H1 (cell line): Measurements from ENCODE around the gene HOMER2. TPM values are rescaled to one million over a fixed set of nuclear protein-coding genes. Genes with fewer than 3 reads are reported as not detected.

ENCODE experiments used
- CTCF ChIA-PET: fragments of 300-600 bp; sonication (Branson Sonifier 250); formaldehyde crosslinking; loops from one replicate; lab custom pipeline; 2021; ENCODE audit not compliant: partially characterized antibody; lab: Charles Lee
- POLR2A ChIA-PET: fragments of 300-600 bp; sonication (Branson Sonifier 250); formaldehyde crosslinking; loops from one replicate; lab custom pipeline; 2021; ENCODE audit warnings: inconsistent platforms; ENCODE audit not compliant: partially characterized antibody; lab: Charles Lee
- DNase-seq, 2 experiments: peaks; one replicate each; pipeline versions ENCODE4 v3.0.0 to v3.0.0-alpha.2; 2010 to 2022; ENCODE audit warnings: low spot score in 2 of 2, low read depth in 1 of 2, mixed read lengths in 1 of 2
- FAIRE-seq: peaks from 2 replicates; lab custom pipeline; 2011; peaks lifted over from hg19 to GRCh38; lab: Jason Lieb, UNC
- H2AFZ ChIP-seq: 2 replicates; pipeline ENCODE4 v1.8.1; 2012; ENCODE audit warnings: low read length, inconsistent platforms
- H2AK5ac ChIP-seq: 2 replicates; pipeline ENCODE4 v1.6.1; 2013; ENCODE audit warnings: low read depth, low read length
- H2BK120ac ChIP-seq: replicated peaks from 2 replicates; pipeline ENCODE3; 2013; ENCODE audit warnings: low read depth, low read length, inconsistent platforms
- H2BK12ac ChIP-seq: 2 replicates; pipeline ENCODE4 v1.6.1; 2013; ENCODE audit warnings: low read depth, low read length
- H2BK15ac ChIP-seq: 2 replicates; pipeline ENCODE4 v1.6.1; 2013; ENCODE audit warnings: low read length
- H2BK20ac ChIP-seq: 2 replicates; pipeline ENCODE4 v1.6.1; 2013; ENCODE audit warnings: low read length
- H2BK5ac ChIP-seq: 2 replicates; pipeline ENCODE4 v1.6.1; 2013; ENCODE audit warnings: low read depth, low read length
- H3K14ac ChIP-seq: 2 replicates; pipeline ENCODE4 v1.6.1; 2013; ENCODE audit warnings: inconsistent platforms; ENCODE audit not compliant: insufficient read length
- H3K18ac ChIP-seq: 2 replicates; pipeline ENCODE4 v1.6.1; 2013; ENCODE audit warnings: low read length; ENCODE audit errors: extremely low read depth
- H3K23ac ChIP-seq: 2 replicates; pipeline ENCODE4 v1.6.1; 2013; ENCODE audit warnings: inconsistent platforms; ENCODE audit not compliant: insufficient read length
- H3K23me2 ChIP-seq: 2 replicates; pipeline ENCODE4 v1.6.1; 2013; ENCODE audit warnings: low read depth, low read length
- H3K27ac ChIP-seq: 2 replicates; pipeline ENCODE4 v1.6.1; 2011; ENCODE audit warnings: low read depth, low read length, inconsistent platforms
- H3K27me3 ChIP-seq, 4 experiments: replicated peaks in 1 of 4; 1 replicate in 1 of 4; 2 replicates in 3 of 4; pipeline versions ENCODE4 v1.6.1 to v1.8.1; 2011 to 2013; ENCODE audit warnings: low read length in 3 of 4, mild to moderate bottlenecking in 3 of 4, inconsistent platforms in 2 of 4, mixed read lengths in 2 of 4, moderate library complexity in 1 of 4; ENCODE audit not compliant: control insufficient read depth in 3 of 4, insufficient read depth in 3 of 4; ENCODE audit errors: extremely low read depth in 1 of 4
- H3K36me3 ChIP-seq, 4 experiments: 2 replicates each; pipeline versions ENCODE4 v1.6.1 to v1.8.1; 2011 to 2013; ENCODE audit warnings: mild to moderate bottlenecking in 4 of 4, low read length in 3 of 4, moderate library complexity in 2 of 4, control low read depth in 1 of 4, inconsistent platforms in 1 of 4; ENCODE audit not compliant: insufficient read depth in 4 of 4, control insufficient read depth in 2 of 4
- H3K4ac ChIP-seq: replicated peaks from 2 replicates; pipeline ENCODE3; 2013; ENCODE audit warnings: low read length, low read depth, mixed read lengths, inconsistent platforms; ENCODE audit not compliant: insufficient read length
- H3K4me1 ChIP-seq, 4 experiments: replicated peaks in 1 of 4; 1 replicate in 1 of 4; 2 replicates in 3 of 4; pipeline versions ENCODE4 v1.6.1 to v1.8.1; 2011 to 2013; ENCODE audit warnings: low read length in 3 of 4, inconsistent platforms in 2 of 4, mixed read lengths in 1 of 4; ENCODE audit not compliant: insufficient read depth in 4 of 4, control insufficient read depth in 3 of 4
- H3K4me2 ChIP-seq, 2 experiments: 2 replicates each; pipeline versions ENCODE4 v1.6.1 to v1.8.1; 2011 to 2013; ENCODE audit warnings: low read depth in 2 of 2, low read length in 2 of 2, control low read depth in 1 of 2, inconsistent platforms in 1 of 2, mild to moderate bottlenecking in 1 of 2; ENCODE audit not compliant: insufficient read depth in 1 of 2
- H3K4me3 ChIP-seq, 4 experiments: fragments of 200-600, 300-600 bp in 1 of 4; sonication (generic), shearing (Covaris generic), sonication (Bioruptor Twin) in 1 of 4; 2 replicates each; pipeline versions ENCODE4 v1.5.1 to v1.8.1; 2011 to 2016; ENCODE audit warnings: low read length in 4 of 4, low read depth in 3 of 4, control low read depth in 2 of 4, inconsistent platforms in 2 of 4, mild to moderate bottlenecking in 2 of 4, mixed read lengths in 1 of 4, moderate library complexity in 1 of 4; ENCODE audit not compliant: insufficient read depth in 2 of 4; ENCODE audit errors: extremely low read depth in 1 of 4
- H3K56ac ChIP-seq: replicated peaks from 2 replicates; pipeline ENCODE3; 2013; ENCODE audit warnings: low read depth, mild to moderate bottlenecking, mixed read lengths, low read length, inconsistent platforms; ENCODE audit not compliant: insufficient read length
- H3K79me1 ChIP-seq: 2 replicates; pipeline ENCODE4 v1.6.1; 2013; ENCODE audit warnings: low read depth, low read length, control low read depth
- H3K79me2 ChIP-seq, 2 experiments: 2 replicates each; pipeline versions ENCODE4 v1.6.1 to v1.8.1; 2012 to 2013; ENCODE audit warnings: low read length in 2 of 2, mild to moderate bottlenecking in 2 of 2, inconsistent platforms in 1 of 2; ENCODE audit not compliant: insufficient read depth in 2 of 2, control insufficient read depth in 1 of 2
- H3K9ac ChIP-seq, 4 experiments: replicated peaks in 1 of 4; 1 replicate in 1 of 4; 2 replicates in 3 of 4; pipeline versions ENCODE4 v1.6.1 to v1.8.1; 2011 to 2013; ENCODE audit warnings: low read depth in 3 of 4, low read length in 3 of 4, control low read depth in 2 of 4, mild to moderate bottlenecking in 2 of 4, moderate library complexity in 2 of 4, inconsistent platforms in 1 of 4; ENCODE audit errors: extremely low read depth in 1 of 4
- H3K9me3 ChIP-seq, 2 experiments: 2 replicates each; pipeline versions ENCODE4 v1.6.1 to v1.8.1; 2012 to 2013; ENCODE audit warnings: mild to moderate bottlenecking in 2 of 2, moderate library complexity in 2 of 2, control low read depth in 1 of 2, inconsistent platforms in 1 of 2, low read depth in 1 of 2, low read length in 1 of 2, mixed read lengths in 1 of 2; ENCODE audit not compliant: insufficient read depth in 2 of 2
- H4K20me1 ChIP-seq, 2 experiments: replicated peaks in 1 of 2; 2 replicates each; pipeline versions ENCODE3 to v1.8.1; 2011 to 2013; ENCODE audit warnings: inconsistent platforms in 2 of 2, low read length in 2 of 2, mild to moderate bottlenecking in 1 of 2; ENCODE audit not compliant: insufficient read depth in 2 of 2, control insufficient read depth in 1 of 2
- H4K5ac ChIP-seq: 2 replicates; pipeline ENCODE4 v1.6.1; 2013; ENCODE audit warnings: low read length, low read depth, mixed read lengths, inconsistent platforms; ENCODE audit not compliant: insufficient read length
- H4K8ac ChIP-seq: 2 replicates; pipeline ENCODE4 v1.8.0; 2013; ENCODE audit warnings: mild to moderate bottlenecking, moderate library complexity, low read length, inconsistent platforms; ENCODE audit not compliant: insufficient read depth; ENCODE audit errors: extremely low read depth
- H4K91ac ChIP-seq: replicated peaks from 2 replicates; pipeline ENCODE3; 2013; ENCODE audit warnings: low read length, mixed read lengths, inconsistent platforms; ENCODE audit not compliant: insufficient read length
- CHD1 ChIP-seq: IDR thresholded peaks from 2 replicates; pipeline ENCODE4 v1.6.1; 2012; ENCODE audit warnings: low read depth, low read length, improper control_type of control experiment
- CREB1 ChIP-seq: IDR thresholded peaks from 2 replicates; pipeline ENCODE4 v1.6.1; 2012; ENCODE audit warnings: inconsistent platforms
- E2F6 ChIP-seq: IDR thresholded peaks from 2 replicates; pipeline ENCODE4 v1.6.1; 2012; ENCODE audit warnings: inconsistent platforms
- FOSL1 ChIP-seq: IDR thresholded peaks from 2 replicates; pipeline ENCODE4 v1.6.1; 2011; ENCODE audit warnings: mild to moderate bottlenecking, low read depth, low read length, moderate library complexity; ENCODE audit not compliant: insufficient read depth
- HDAC2 ChIP-seq, 2 experiments: fragments of 300-600 bp in 1 of 2; sonication (generic) in 1 of 2; IDR thresholded peaks; 2 replicates each; pipeline ENCODE4 v1.6.1; 2011 to 2012; ENCODE audit warnings: low read depth in 2 of 2, low read length in 2 of 2, mild to moderate bottlenecking in 2 of 2, moderate library complexity in 2 of 2, borderline replicate concordance in 1 of 2, inconsistent platforms in 1 of 2
- KDM5A ChIP-seq: fragments of 200-600 bp; IDR thresholded peaks from 2 replicates; pipeline ENCODE4 v1.7.1; 2012; ENCODE audit warnings: mild to moderate bottlenecking, low read length, inconsistent platforms, mixed read lengths
- RAD21 ChIP-seq, 2 experiments: IDR thresholded peaks in 1 of 2; conservative IDR thresholded peaks in 1 of 2; 2 replicates each; pipeline ENCODE4 v1.6.1; 2011; ENCODE audit warnings: low read depth in 2 of 2, low read length in 2 of 2, improper control_type of control experiment in 1 of 2, inconsistent platforms in 1 of 2, mild to moderate bottlenecking in 1 of 2, moderate library complexity in 1 of 2
- RFX5 ChIP-seq: IDR thresholded peaks from 2 replicates; pipeline ENCODE4 v1.6.1; 2011; ENCODE audit warnings: low read depth, low read length, improper control_type of control experiment, borderline replicate concordance
- RXRA ChIP-seq: IDR thresholded peaks from 2 replicates; pipeline ENCODE4 v1.6.1; 2011; ENCODE audit warnings: low read depth, mild to moderate bottlenecking, low read length, moderate library complexity; ENCODE audit not compliant: insufficient read depth
- SRF ChIP-seq: IDR thresholded peaks from 2 replicates; pipeline ENCODE4 v1.6.1; 2011; ENCODE audit warnings: mild to moderate bottlenecking, low read depth, low read length, moderate library complexity
- TAF7 ChIP-seq: optimal IDR thresholded peaks from 2 replicates; pipeline ENCODE3; 2011; ENCODE audit warnings: low read depth, mild to moderate bottlenecking, inconsistent platforms, low read length, moderate library complexity, borderline replicate concordance
- YY1 ChIP-seq: IDR thresholded peaks from 2 replicates; pipeline ENCODE4 v1.6.1; 2011; ENCODE audit warnings: low read depth, mild to moderate bottlenecking, low read length
- WGBS, 2 experiments: shearing (Covaris generic) in 1 of 2; methylation state at CpG; one replicate each; pipeline versions ENCODE4 v1.1.6 to v1.1.7; 2013 to 2015; ENCODE audit warnings: low lambda C conversion rate in 2 of 2, mixed read lengths in 2 of 2, inconsistent platforms in 1 of 2, low coverage in 1 of 2, missing lambda C conversion rate in 1 of 2; ENCODE audit not compliant: insufficient replicate concordance in 2 of 2, insufficient coverage in 1 of 2, insufficient read length in 1 of 2; ENCODE audit errors: extremely low coverage in 1 of 2, missing lambda C conversion rate in 1 of 2; 5-methylcytosine and 5-hydroxymethylcytosine counted together
- polyA plus RNA-seq, 7 experiments: library from polyadenylated mRNA; depleted of rRNA in 3 of 7; stranded (reverse) in 5 of 7; unstranded in 2 of 7; fragments of >200 nt in 5 of 7; fragments of 200-250 nt in 2 of 7; gene quantifications; 1 replicate in 5 of 7; 2 replicates in 1 of 7; 4 replicates in 1 of 7; pipeline versions ENCODE4 v1.2.1 to v1.2.3, GENCODE V29; 2011 to 2013; ENCODE audit warnings: missing spikeins in 2 of 7, mixed read lengths in 2 of 7
- total RNA-seq: library from RNA; stranded (reverse); fragmentation: NEBNext Ultra II Directional; extraction: Animal tissue kit (Norgen Biotek cat#: 25700); gene quantifications from 2 replicates; pipeline ENCODE4 v1.2.1, GENCODE V29; 2021

The HOMER2 gene
- total and polyA plus RNA-seq, 2 of the 8 experiments (the other 6 are each of a cell fraction or from before 2014, with no cell fraction given) = 12.5 to 27.6 TPM

- no peak for FAIRE-seq
- TF ChIP-seq RXRA = no peak
- no peak for TF ChIP-seq SRF
- no peak for TF ChIP-seq HDAC2 (IDR thresholded peaks at IDR 0.05; ENCODE audit: borderline replicate concordance in 1 of 2, low read depth in 2 of 2, low read length in 2 of 2)
- TF ChIP-seq RAD21 (IDR thresholded peaks at IDR 0.05 in 1 of 2, conservative IDR thresholded peaks at IDR 0.05 in 1 of 2; ENCODE audit: low read depth in 2 of 2, low read length in 2 of 2) = no peak
- TF ChIP-seq RFX5 = no peak
- no peak for TF ChIP-seq CHD1
- no peak for TF ChIP-seq FOSL1
- no peak for TF ChIP-seq E2F6
- TF ChIP-seq YY1 = no peak
- TF ChIP-seq CREB1 = no peak
- no peak for TF ChIP-seq TAF7
- TF ChIP-seq KDM5A = no peak
Observed at GRCh38 chr15:82873000-82873680, 79.4 kb downstream of the HOMER2 start.

More at GRCh38 chr15:82873000-82873680, 79.4 kb downstream of the HOMER2 start:
- Histone ChIP-seq H3K9ac (no peak overlapping the region; a peak in 1 of 7 replicates), H2BK20ac (no peak overlapping the region), H4K8ac (no peak overlapping the region), H3K4me2 (no peak overlapping the region), H4K91ac (no peak overlapping the region), H3K27ac (no peak overlapping the region), H3K56ac (no peak overlapping the region), H2BK5ac (no peak overlapping the region), H2AFZ (no peak overlapping the region), H3K79me2 (no peaks in the 10 kb centered on the region), H3K79me1 (no peaks in the 10 kb centered on the region), H2BK15ac (no peak overlapping the region), H3K4me3 (no peak overlapping the region), H2AK5ac (no peak overlapping the region), H3K36me3 (no peaks in the 10 kb centered on the region), H4K5ac (no peak overlapping the region), H4K20me1 (no peaks in the 10 kb centered on the region), H3K9me3 (no peaks in the 10 kb centered on the region), H3K14ac (no peak overlapping the region), H3K23ac (no peak overlapping the region), H2BK12ac (no peak overlapping the region), H2BK120ac (no peak overlapping the region), H3K18ac (no peak overlapping the region), H3K4ac (no peak overlapping the region), H3K23me2 (no peaks in the 10 kb centered on the region), H3K4me1 (no peaks in the 10 kb centered on the region), H3K27me3 (no peaks in the 10 kb centered on the region)
- ChIA-PET POLR2A (no interaction called here), CTCF (no interaction called here)
- WGBS, 2 experiments = 79% methylated on average over 7 of the region's 7 CpGs; no CpG with 5 or more reads in 1 of the 2 experiments
- no peak for DNase-seq
